NOMO-1 (cell line): Measurements from ENCODE around the gene C1QL4.
"Not testable (repeated sequence)": the region's sequence is repeated elsewhere in the genome, so short reads cannot be mapped to it uniquely, and the experiment has no call there.

Source experiments
- DNase-seq, 2 experiments: peaks; one replicate each; lab custom pipeline; 2025; ENCODE audit not compliant: unreplicated experiment in 2 of 2; lab: John Stamatoyannopoulos, UW

The C1QL4 gene

DNA sequence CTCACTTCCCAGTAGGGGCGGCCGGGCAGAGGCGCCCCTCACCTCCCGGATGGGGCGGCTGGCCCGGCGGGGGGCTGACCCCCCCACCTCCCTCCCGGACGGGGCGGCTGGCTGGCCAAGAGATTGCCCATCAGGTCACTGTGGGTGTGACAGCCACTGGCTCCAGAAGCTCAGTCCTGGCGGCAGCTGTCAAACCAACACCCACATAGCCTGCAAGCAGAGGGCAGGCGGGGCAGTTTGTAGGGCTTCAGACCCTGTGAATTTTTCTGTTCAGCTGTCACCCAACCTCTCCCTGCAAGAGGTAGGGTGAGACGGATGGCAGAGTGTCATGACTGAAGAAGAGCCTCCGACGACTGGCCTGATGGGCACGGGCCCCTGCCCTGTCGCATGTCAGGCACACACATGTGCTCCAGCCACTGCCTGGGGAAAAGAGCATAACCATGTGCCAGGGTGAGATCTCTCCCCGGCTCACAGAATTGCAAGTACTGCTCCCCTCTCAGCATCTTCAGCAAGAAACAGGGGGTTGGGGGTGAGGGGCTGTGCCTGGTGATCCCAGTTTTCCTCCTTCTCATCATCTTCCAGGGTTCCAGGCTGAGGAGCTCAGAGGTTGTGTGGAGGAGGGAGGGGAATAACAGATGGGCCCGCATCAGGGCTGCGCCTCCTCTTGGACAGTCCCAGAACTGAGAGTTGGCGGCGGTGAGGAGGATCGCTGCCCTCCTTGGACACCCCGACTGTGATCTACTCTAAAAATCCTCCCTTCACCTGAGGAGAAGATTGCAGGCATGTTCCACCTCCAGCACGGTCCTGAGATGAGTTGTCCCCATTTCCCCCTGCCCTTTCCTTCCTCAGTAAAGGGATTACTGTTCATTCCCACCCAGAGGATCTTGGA, 53.2 kb downstream of the C1QL4 start:
- no peak for DNase-seq

DNA sequence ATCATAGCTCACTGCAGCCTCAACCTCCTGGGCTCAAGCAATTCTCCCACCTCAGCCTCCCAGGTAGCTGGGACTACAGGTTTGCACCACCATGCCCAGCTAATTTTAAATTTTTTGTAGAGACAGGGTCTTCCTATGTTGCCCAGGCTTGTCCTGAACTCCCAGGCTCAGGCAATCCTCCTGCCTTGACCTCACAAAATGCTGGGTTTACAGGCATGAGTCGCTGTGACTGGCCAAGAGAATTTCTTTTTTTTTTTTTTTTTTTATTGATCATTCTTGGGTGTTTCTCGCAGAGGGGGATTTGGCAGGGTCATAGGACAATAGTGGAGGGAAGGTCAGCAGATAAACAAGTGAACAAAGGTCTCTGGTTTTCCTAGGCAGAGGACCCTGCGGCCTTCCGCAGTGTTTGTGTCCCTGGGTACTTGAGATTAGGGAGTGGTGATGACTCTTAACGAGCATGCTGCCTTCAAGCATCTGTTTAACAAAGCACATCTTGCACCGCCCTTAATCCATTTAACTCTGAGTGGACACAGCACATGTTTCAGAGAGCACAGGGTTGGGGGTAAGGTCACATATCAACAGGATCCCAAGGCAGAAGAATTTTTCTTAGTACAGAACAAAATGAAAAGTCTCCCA, 54.1 kb downstream of the C1QL4 start:
- not testable (repeated sequence) for DNase-seq
